Nephron progenitor cell (in vitro differentiated cells): ENCODE data around the gene ANK2.

Experiments
- DNase-seq: peaks from one replicate; pipeline ENCODE4 v3.0.0; 2021
- H3K27ac Mint-ChIP-seq: 2 replicates; pipeline ENCODE4 v1.8.0; 2021; ENCODE audit warnings: mild to moderate bottlenecking, moderate library complexity, mixed read lengths
- H3K27me3 Mint-ChIP-seq: 2 replicates; pipeline ENCODE4 v1.8.0; 2021; ENCODE audit warnings: mild to moderate bottlenecking, low read depth, mixed read lengths; ENCODE audit not compliant: poor library complexity
- H3K36me3 Mint-ChIP-seq: 2 replicates; pipeline ENCODE4 v1.8.0; 2021; ENCODE audit warnings: low read depth, mixed read lengths
- H3K4me1 Mint-ChIP-seq: 2 replicates; pipeline ENCODE4 v1.8.0; 2021; ENCODE audit warnings: mixed read lengths
- H3K4me3 Mint-ChIP-seq: 2 replicates; pipeline ENCODE4 v1.8.0; 2021; ENCODE audit warnings: mild to moderate bottlenecking, moderate library complexity, mixed read lengths
- H3K9me3 Mint-ChIP-seq: 2 replicates; pipeline ENCODE4 v1.8.0; 2021; ENCODE audit warnings: mild to moderate bottlenecking, moderate library complexity, mixed read lengths
- CTCF ChIP-seq: fragments of 200-600 bp; sonication (generic); IDR thresholded peaks from 2 replicates; pipeline ENCODE4 v1.5.0; 2021; ENCODE audit warnings: antibody characterized with exemption

ANK2 gene

GRCh38 chr4:113248320-113248719 is 198.9 kb downstream of the ANK2 start:
- no peaks in the 10 kb centered on the region for H3K27me3 Mint-ChIP-seq
- H3K27ac Mint-ChIP-seq = no peak overlapping the region
- TF ChIP-seq CTCF = no peak
- no peak for DNase-seq
- H3K4me1 Mint-ChIP-seq = no peaks in the 10 kb centered on the region
- H3K4me3 Mint-ChIP-seq = no peak overlapping the region
- H3K36me3 Mint-ChIP-seq = peaks cover 5% of the 10 kb centered on the region
- H3K9me3 Mint-ChIP-seq = no peaks in the 10 kb centered on the region

GRCh38 chr4:113255628-113256027 is 206.2 kb downstream of the ANK2 start:
- H3K9me3 Mint-ChIP-seq = no peaks in the 10 kb centered on the region
- no peak for DNase-seq
- no peak for TF ChIP-seq CTCF
- H3K27ac Mint-ChIP-seq = no peak overlapping the region
- H3K27me3 Mint-ChIP-seq = no peaks in the 10 kb centered on the region
- H3K4me1 Mint-ChIP-seq = peaks cover 5% of the 10 kb centered on the region
- no peak overlapping the region for H3K4me3 Mint-ChIP-seq
- peaks cover 14% of the 10 kb centered on the region for H3K36me3 Mint-ChIP-seq

GRCh38 chr4:113256946-113257345 is 207.5 kb downstream of the ANK2 start:
- no peak for DNase-seq
- no peak overlapping the region for H3K4me3 Mint-ChIP-seq
- no peaks in the 10 kb centered on the region for H3K27me3 Mint-ChIP-seq
- H3K36me3 Mint-ChIP-seq = peaks cover 18% of the 10 kb centered on the region
- H3K27ac Mint-ChIP-seq = no peak overlapping the region
- H3K4me1 Mint-ChIP-seq = peaks cover 5% of the 10 kb centered on the region
- H3K9me3 Mint-ChIP-seq = no peaks in the 10 kb centered on the region
- TF ChIP-seq CTCF = no peak

- Mint-ChIP-seq H3K4me1 (peaks cover 5% of the 10 kb centered on the region), H3K27me3 (no peaks in the 10 kb centered on the region), H3K36me3 (peaks cover 27% of the 10 kb centered on the region), H3K9me3 (no peaks in the 10 kb centered on the region), H3K4me3 (no peak overlapping the region), H3K27ac (no peak overlapping the region)
- TF ChIP-seq CTCF = no peak
- no peak for DNase-seq
Observed at GRCh38 chr4:113260688-113261087, 211.2 kb downstream of the ANK2 start.

GRCh38 chr4:113263274-113263673 is 213.8 kb downstream of the ANK2 start:
- no peaks in the 10 kb centered on the region for H3K4me1 Mint-ChIP-seq
- no peak for TF ChIP-seq CTCF
- DNase-seq = no peak
- no peak overlapping the region for H3K4me3 Mint-ChIP-seq
- H3K27ac Mint-ChIP-seq = no peak overlapping the region
- peaks cover 40% of the 10 kb centered on the region for H3K36me3 Mint-ChIP-seq
- H3K27me3 Mint-ChIP-seq = peaks cover 4% of the 10 kb centered on the region
- H3K9me3 Mint-ChIP-seq = peaks cover 19% of the 10 kb centered on the region

- Mint-ChIP-seq H3K36me3 (peaks cover 23% of the 10 kb centered on the region), H3K9me3 (peaks cover 22% of the 10 kb centered on the region), H3K4me1 (no peaks in the 10 kb centered on the region), H3K4me3 (no peak overlapping the region), H3K27ac (no peak overlapping the region), H3K27me3 (peaks cover 4% of the 10 kb centered on the region)
- no peak for DNase-seq
- TF ChIP-seq CTCF = no peak
Observed at GRCh38 chr4:113270520-113271319, 221.3 kb downstream of the ANK2 start.
